DOHH2 (cell line): ENCODE data around the gene ITGA8.

Source experiments
- H3F3A ChIP-seq: fragments of 200-600 bp; sonication (generic), shearing (Covaris generic); 2 replicates; pipeline ENCODE4 v1.6.0; 2016; ENCODE audit warnings: antibody characterized with exemption, mild to moderate bottlenecking; ENCODE audit not compliant: control insufficient read depth, insufficient read depth
- H3K27ac ChIP-seq: fragments of 200-600 bp; sonication (generic); 2 replicates; pipeline ENCODE4 v1.5.1; 2014; ENCODE audit warnings: low read depth, mild to moderate bottlenecking, low read length, moderate library complexity
- H3K27me3 ChIP-seq: fragments of 200-600 bp; sonication (generic); 2 replicates; pipeline ENCODE4 v1.6.1; 2014; ENCODE audit warnings: mild to moderate bottlenecking, low read length, mixed read lengths; ENCODE audit not compliant: control insufficient read depth
- H3K36me3 ChIP-seq: fragments of 200-600 bp; sonication (generic); 2 replicates; pipeline ENCODE4 v1.6.1; 2014; ENCODE audit warnings: mild to moderate bottlenecking, low read length, moderate library complexity, mixed read lengths; ENCODE audit not compliant: control insufficient read depth
- H3K4me1 ChIP-seq: fragments of 200-600 bp; sonication (generic); 2 replicates; pipeline ENCODE4 v1.6.1; 2014; ENCODE audit warnings: mild to moderate bottlenecking, low read length, mixed read lengths; ENCODE audit not compliant: control insufficient read depth
- H3K4me2 ChIP-seq: fragments of 200-600 bp; sonication (generic); 2 replicates; pipeline ENCODE4 v1.6.0; 2014; ENCODE audit warnings: mild to moderate bottlenecking, low read length, moderate library complexity
- H3K4me3 ChIP-seq: fragments of 200-600 bp; sonication (generic); 2 replicates; pipeline ENCODE4 v1.5.1; 2014; ENCODE audit warnings: mild to moderate bottlenecking, low read length, mixed read lengths
- H3K79me2 ChIP-seq: fragments of 200-600 bp; sonication (generic); 2 replicates; pipeline ENCODE4 v1.6.1; 2014; ENCODE audit warnings: mild to moderate bottlenecking, low read length, mixed read lengths; ENCODE audit not compliant: control insufficient read depth
- H3K9me2 ChIP-seq: fragments of 200-600 bp; sonication (generic); replicated peaks from 2 replicates; pipeline ENCODE4 v1.6.1; 2014; ENCODE audit warnings: mild to moderate bottlenecking, low read length, mixed read lengths; ENCODE audit not compliant: control insufficient read depth
- H3K9me3 ChIP-seq: fragments of 200-600 bp; sonication (generic); 2 replicates; pipeline ENCODE4 v1.6.1; 2014; ENCODE audit warnings: antibody characterized with exemption, low read length, mixed read lengths; ENCODE audit not compliant: control insufficient read depth, insufficient read depth
- H4K20me1 ChIP-seq: fragments of 200-600 bp; sonication (generic); 2 replicates; pipeline ENCODE4 v1.6.0; 2014; ENCODE audit warnings: low read depth, mild to moderate bottlenecking, antibody characterized with exemption, low read length, moderate library complexity; ENCODE audit not compliant: control insufficient read depth, insufficient read depth
- EZH2phosphoT487 ChIP-seq: fragments of 200-600 bp; sonication (generic); IDR thresholded peaks from 2 replicates; pipeline ENCODE4 v1.6.1; 2017; ENCODE audit warnings: borderline replicate concordance, mild to moderate bottlenecking, antibody characterized with exemption, low read length, moderate library complexity, mixed read lengths
- TF ChIP-seq, protein P1 (sequence below): fragments of 200-600 bp; sonication (generic); IDR thresholded peaks from one replicate; pipeline ENCODE4 v1.5.1; 2014; ENCODE audit warnings: antibody characterized with exemption, mild to moderate bottlenecking, low read depth, low read length; ENCODE audit not compliant: poor library complexity, severe bottlenecking

Gene ITGA8

GRCh38 chr10:15474671-15475070 is 245.1 kb downstream of the ITGA8 start:
- Histone ChIP-seq H3K4me2 (no peak overlapping the region), H3K27ac (no peak overlapping the region), H3K27me3 (no peaks in the 10 kb centered on the region; the same call in 1 of the 2 replicates), H3F3A (no peaks in the 10 kb centered on the region), H4K20me1 (no peaks in the 10 kb centered on the region), H3K79me2 (no peaks in the 10 kb centered on the region), H3K9me2 (no peaks in the 10 kb centered on the region), H3K9me3 (no peaks in the 10 kb centered on the region), H3K4me1 (no peaks in the 10 kb centered on the region), H3K36me3 (no peaks in the 10 kb centered on the region), H3K4me3 (no peak overlapping the region)
- TF ChIP-seq, protein P1, sequence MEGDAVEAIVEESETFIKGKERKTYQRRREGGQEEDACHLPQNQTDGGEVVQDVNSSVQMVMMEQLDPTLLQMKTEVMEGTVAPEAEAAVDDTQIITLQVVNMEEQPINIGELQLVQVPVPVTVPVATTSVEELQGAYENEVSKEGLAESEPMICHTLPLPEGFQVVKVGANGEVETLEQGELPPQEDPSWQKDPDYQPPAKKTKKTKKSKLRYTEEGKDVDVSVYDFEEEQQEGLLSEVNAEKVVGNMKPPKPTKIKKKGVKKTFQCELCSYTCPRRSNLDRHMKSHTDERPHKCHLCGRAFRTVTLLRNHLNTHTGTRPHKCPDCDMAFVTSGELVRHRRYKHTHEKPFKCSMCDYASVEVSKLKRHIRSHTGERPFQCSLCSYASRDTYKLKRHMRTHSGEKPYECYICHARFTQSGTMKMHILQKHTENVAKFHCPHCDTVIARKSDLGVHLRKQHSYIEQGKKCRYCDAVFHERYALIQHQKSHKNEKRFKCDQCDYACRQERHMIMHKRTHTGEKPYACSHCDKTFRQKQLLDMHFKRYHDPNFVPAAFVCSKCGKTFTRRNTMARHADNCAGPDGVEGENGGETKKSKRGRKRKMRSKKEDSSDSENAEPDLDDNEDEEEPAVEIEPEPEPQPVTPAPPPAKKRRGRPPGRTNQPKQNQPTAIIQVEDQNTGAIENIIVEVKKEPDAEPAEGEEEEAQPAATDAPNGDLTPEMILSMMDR = no peak
- TF ChIP-seq EZH2phosphoT487 = no peak

- Histone ChIP-seq H3K4me2 (no peak overlapping the region), H3K4me1 (no peaks in the 10 kb centered on the region)
- no peak for TF ChIP-seq EZH2phosphoT487
- TF ChIP-seq, protein P1 = no peak
Observed at GRCh38 chr10:15473396-15473767, 246.3 kb downstream of the ITGA8 start.

DNA sequence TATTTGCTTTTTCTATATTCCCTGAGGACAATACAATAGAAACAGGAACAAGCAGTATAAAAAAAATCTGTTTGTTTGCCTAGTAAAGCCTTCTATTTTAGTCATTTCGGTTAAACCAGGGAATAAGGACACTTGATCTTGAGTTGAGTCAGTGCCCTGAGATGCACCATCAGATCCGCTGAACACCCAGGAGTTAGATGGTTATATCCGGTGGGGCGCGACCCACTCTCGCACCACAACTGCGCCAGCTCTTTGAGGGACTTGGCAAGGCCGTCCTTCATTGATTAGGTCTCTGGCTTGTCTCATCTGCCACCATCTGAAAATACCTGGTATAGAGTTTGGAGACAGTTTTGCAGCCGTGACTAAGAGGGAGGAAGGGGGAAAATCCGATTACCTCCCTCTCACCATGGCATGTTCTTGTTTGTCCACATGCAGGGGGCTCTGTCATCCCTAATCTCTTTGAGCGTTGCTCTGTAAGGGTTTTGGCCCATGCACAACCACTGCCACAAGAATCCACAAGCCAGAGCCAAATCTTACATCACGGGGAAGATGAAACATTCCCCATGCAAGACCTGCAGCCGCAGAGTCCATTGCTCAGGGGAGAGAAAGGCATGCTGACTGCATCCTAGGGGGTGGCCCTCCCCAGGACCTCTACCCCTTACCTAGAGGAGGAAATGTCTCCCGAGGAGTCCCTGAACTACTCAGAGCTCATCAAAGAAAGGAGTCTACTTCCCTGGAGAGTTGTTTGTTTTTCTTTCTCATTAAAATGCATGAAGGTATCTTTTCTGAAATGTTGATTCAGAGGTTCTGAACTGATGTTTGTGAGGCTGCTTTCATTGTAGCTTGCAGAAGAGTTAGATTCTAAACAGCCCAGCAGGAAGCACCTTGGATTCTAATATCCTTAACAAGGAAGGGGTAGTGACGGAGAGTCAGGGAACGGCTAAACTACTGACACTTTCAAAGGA is 247.0 kb downstream of the ITGA8 start:
- H4K20me1 ChIP-seq = no peaks in the 10 kb centered on the region
- H3K27ac ChIP-seq = no peak overlapping the region
- no peak overlapping the region for H3K4me2 ChIP-seq
- no peaks in the 10 kb centered on the region for H3K36me3 ChIP-seq
- no peaks in the 10 kb centered on the region for H3K9me2 ChIP-seq
- H3K9me3 ChIP-seq = no peaks in the 10 kb centered on the region
- no peak overlapping the region for H3K4me3 ChIP-seq
- H3K4me1 ChIP-seq = no peaks in the 10 kb centered on the region
- H3K79me2 ChIP-seq = no peaks in the 10 kb centered on the region
- no peaks in the 10 kb centered on the region for H3K27me3 ChIP-seq
- no peaks in the 10 kb centered on the region for H3F3A ChIP-seq
- TF ChIP-seq EZH2phosphoT487 = no peak
- TF ChIP-seq, protein P1 = no peak

More at GRCh38 chr10:15473396-15473767, 246.3 kb downstream of the ITGA8 start:
- no peaks in the 10 kb centered on the region for H3K9me2 ChIP-seq
- no peaks in the 10 kb centered on the region for H3F3A ChIP-seq
- H3K27me3 ChIP-seq = no peaks in the 10 kb centered on the region
- no peaks in the 10 kb centered on the region for H3K36me3 ChIP-seq
- no peaks in the 10 kb centered on the region for H4K20me1 ChIP-seq
- no peaks in the 10 kb centered on the region for H3K79me2 ChIP-seq
- no peak overlapping the region for H3K27ac ChIP-seq
- no peak overlapping the region for H3K4me3 ChIP-seq
- no peaks in the 10 kb centered on the region for H3K9me3 ChIP-seq
